IPS DF 19.7 (cell line): ENCODE data around the gene NAA15.
"Not testable (repeated sequence)": the region's sequence is repeated elsewhere in the genome, so short reads cannot be mapped to it uniquely, and the experiment has no call there.

Experiments used
- DNase-seq: peaks from one replicate; pipeline ENCODE4 v3.0.0-alpha.2; 2013; ENCODE audit warnings: low read depth, low spot score

NAA15 gene

GRCh38 chr4:139297001-139297410 lies 4.3 kb upstream of the NAA15 start:
- no peak for DNase-seq

- no peak for DNase-seq
Observed at GRCh38 chr4:139299536-139299935, 1.8 kb upstream of the NAA15 start.

GRCh38 chr4:139300431-139301112 lies 733 bp upstream of the NAA15 start:
- no peak for DNase-seq

GRCh38 chr4:139301821-139302611 lies 711 bp downstream of the NAA15 start, which contains the start of gene NDUFC1:
Gene NDUFC1, minus strand, starts transcription at chr4:139302477. Its CDS starts 6,679 bp downstream, at chr4:139295798.
- no peak for DNase-seq

GRCh38 chr4:139304920-139305319 lies 3.6 kb downstream of the NAA15 start:
- no peak for DNase-seq

GRCh38 chr4:139311909-139312308 lies 10.6 kb downstream of the NAA15 start:
- DNase-seq = no peak

- DNase-seq = no peak
Observed at GRCh38 chr4:139312552-139313332, 11.4 kb downstream of the NAA15 start.

- not testable (repeated sequence) for DNase-seq
Observed at GRCh38 chr4:139313414-139313813, 12.1 kb downstream of the NAA15 start.

GRCh38 chr4:139314047-139314800 lies 12.9 kb downstream of the NAA15 start:
- DNase-seq = no peak

GRCh38 chr4:139315221-139315675 lies 13.9 kb downstream of the NAA15 start:
- DNase-seq = no peak

- DNase-seq = no peak
Observed at GRCh38 chr4:139316733-139317132, 15.4 kb downstream of the NAA15 start.

GRCh38 chr4:139317635-139318034 lies 16.3 kb downstream of the NAA15 start:
- DNase-seq = no peak

- no peak for DNase-seq
Observed at GRCh38 chr4:139319571-139319970, 18.3 kb downstream of the NAA15 start.

GRCh38 chr4:139322070-139322469 lies 20.8 kb downstream of the NAA15 start:
- DNase-seq = not testable (repeated sequence)

GRCh38 chr4:139322541-139322940 lies 21.2 kb downstream of the NAA15 start:
- not testable (repeated sequence) for DNase-seq

GRCh38 chr4:139324620-139325019 lies 23.3 kb downstream of the NAA15 start:
- DNase-seq = no peak

- DNase-seq = no peak
Observed at GRCh38 chr4:139329665-139330200, 28.4 kb downstream of the NAA15 start.

- DNase-seq = no peak
Observed at GRCh38 chr4:139330283-139330682, 29.0 kb downstream of the NAA15 start.

- DNase-seq = no peak
Observed at GRCh38 chr4:139331185-139331584, 29.9 kb downstream of the NAA15 start.

- DNase-seq = no peak
Observed at GRCh38 chr4:139333046-139333445, 31.7 kb downstream of the NAA15 start.

GRCh38 chr4:139337612-139338011 lies 36.3 kb downstream of the NAA15 start:
- no peak for DNase-seq
